Endothelial cell of umbilical vein (primary cell): ENCODE measurements around the gene CHADL. TPM values are rescaled to one million over a fixed set of nuclear protein-coding genes. Genes with fewer than 3 reads are reported as not detected.

Source experiments
- BruUV-seq: library from RNA; stranded (reverse); fragments of 400-500 nt; replicated peaks from 2 replicates; lab custom pipeline; 2021; lab: Mats Ljungman, UMichigan
- CTCF ChIA-PET: fragments of 300-600, 350-600 bp; sonication (Branson Sonifier 250); formaldehyde crosslinking; loops from one replicate; lab custom pipeline; 2021; ENCODE audit warnings: antibody characterized with exemption, inconsistent platforms; lab: Charles Lee
- POLR2A ChIA-PET: fragments of 300-600, 350-600 bp; sonication (Branson Sonifier 250); formaldehyde crosslinking; loops from one replicate; lab custom pipeline; 2021; ENCODE audit warnings: antibody characterized with exemption, inconsistent platforms; lab: Charles Lee
- DNase-seq: peaks from one replicate; pipeline ENCODE4 v3.0.0-alpha.2; 2011; ENCODE audit warnings: low read depth, low spot score
- FAIRE-seq: peaks from 2 replicates; lab custom pipeline; 2011; peaks lifted over from hg19 to GRCh38; lab: Jason Lieb, UNC
- H2AFZ ChIP-seq: 2 replicates; pipeline ENCODE4 v1.6.0; 2012; ENCODE audit warnings: low read depth, low read length, control low read depth, inconsistent platforms
- H3K27ac ChIP-seq: 2 replicates; pipeline ENCODE4 v1.5.1; 2011; ENCODE audit warnings: low read depth, mild to moderate bottlenecking, control low read depth, low read length, moderate library complexity; ENCODE audit not compliant: insufficient read depth
- H3K27me3 ChIP-seq, 2 experiments: 2 replicates each; pipeline versions ENCODE4 v1.6.0 to v1.6.1; 2011; ENCODE audit warnings: low read length in 2 of 2, mixed read lengths in 1 of 2; ENCODE audit not compliant: control insufficient read depth in 2 of 2, insufficient read depth in 2 of 2
- H3K36me3 ChIP-seq, 2 experiments: 2 replicates in 1 of 2; 3 replicates in 1 of 2; pipeline ENCODE4 v1.5.1; 2011; ENCODE audit warnings: low read length in 2 of 2, mild to moderate bottlenecking in 1 of 2, moderate library complexity in 1 of 2; ENCODE audit not compliant: control insufficient read depth in 2 of 2, insufficient read depth in 2 of 2; ENCODE audit errors: extremely low read depth in 1 of 2
- H3K4me1 ChIP-seq: 3 replicates; pipeline ENCODE4 v1.5.1; 2011; ENCODE audit warnings: mild to moderate bottlenecking, low read length; ENCODE audit not compliant: control insufficient read depth, insufficient read depth; ENCODE audit errors: extremely low read depth
- H3K4me2 ChIP-seq: 2 replicates; pipeline ENCODE4 v1.6.1; 2011; ENCODE audit warnings: low read length, control low read depth, mixed read lengths; ENCODE audit not compliant: insufficient read depth
- H3K4me3 ChIP-seq, 3 experiments: fragments of 200-600 bp in 1 of 3; sonication (generic), shearing (Covaris generic) in 1 of 3; replicated peaks in 1 of 3; 2 replicates each; pipeline ENCODE4 v1.5.1; 2011 to 2016; ENCODE audit warnings: control low read depth in 3 of 3, low read length in 3 of 3, mild to moderate bottlenecking in 2 of 3, inconsistent platforms in 1 of 3, low read depth in 1 of 3, moderate library complexity in 1 of 3; ENCODE audit not compliant: insufficient read depth in 1 of 3
- H3K79me2 ChIP-seq: 2 replicates; pipeline ENCODE4 v1.6.0; 2012; ENCODE audit warnings: low read length, inconsistent platforms; ENCODE audit not compliant: control insufficient read depth, insufficient read depth
- H3K9ac ChIP-seq: replicated peaks from 2 replicates; pipeline ENCODE3; 2011; ENCODE audit warnings: low read length, control low read depth; ENCODE audit not compliant: insufficient read depth; ENCODE audit errors: extremely low read depth
- H3K9me1 ChIP-seq: replicated peaks from 3 replicates; pipeline ENCODE4 v1.6.0; 2011; ENCODE audit warnings: mild to moderate bottlenecking, low read length; ENCODE audit not compliant: control insufficient read depth, insufficient read depth; ENCODE audit errors: extremely low read depth
- H3K9me3 ChIP-seq: replicated peaks from 2 replicates; pipeline ENCODE4 v1.5.1; 2012; ENCODE audit warnings: low read length, inconsistent platforms; ENCODE audit not compliant: control insufficient read depth, insufficient read depth
- H4K20me1 ChIP-seq: replicated peaks from 2 replicates; pipeline ENCODE3; 2011; ENCODE audit warnings: mild to moderate bottlenecking, low read length; ENCODE audit not compliant: control insufficient read depth, insufficient read depth; ENCODE audit errors: extremely low read depth
- CTCF ChIP-seq, 2 donors: IDR thresholded peaks; 1 replicate in 1 of 2; 2 replicates in 1 of 2; pipeline ENCODE4 v1.5.1; 2011; ENCODE audit warnings: low read length in 2 of 2, mild to moderate bottlenecking in 2 of 2, moderate library complexity in 2 of 2, control low read depth in 1 of 2, inconsistent platforms in 1 of 2, low read depth in 1 of 2; ENCODE audit not compliant: insufficient read depth in 1 of 2; ENCODE audit errors: extremely low read depth in 1 of 2
- EZH2 ChIP-seq: IDR thresholded peaks from 2 replicates; pipeline ENCODE4 v1.6.1; 2012; ENCODE audit warnings: borderline replicate concordance, low read depth, mild to moderate bottlenecking, moderate library complexity, low read length, inconsistent platforms; ENCODE audit not compliant: severe bottlenecking
- GATA2 ChIP-seq: IDR thresholded peaks from 2 replicates; pipeline ENCODE4 v1.7.0; 2011; ENCODE audit warnings: low read depth, mild to moderate bottlenecking, moderate library complexity, mixed read lengths, low read length; ENCODE audit not compliant: insufficient read length, insufficient read depth
- JUN ChIP-seq: IDR thresholded peaks from 2 replicates; pipeline ENCODE4 v1.6.1; 2011; ENCODE audit warnings: borderline replicate concordance, low read depth; ENCODE audit not compliant: insufficient read length, insufficient read depth
- MYC ChIP-seq: IDR thresholded peaks from one replicate; pipeline ENCODE4 v1.6.1; 2011; ENCODE audit warnings: mild to moderate bottlenecking, low read depth, low read length
- POLR2A ChIP-seq: IDR thresholded peaks from 2 replicates; pipeline ENCODE4 v1.6.1; 2012; ENCODE audit warnings: low read depth, mild to moderate bottlenecking, control low read depth, low read length
- POLR2AphosphoS5 ChIP-seq: IDR thresholded peaks from 2 replicates; pipeline ENCODE4 v1.6.1; 2012; ENCODE audit warnings: low read depth, mild to moderate bottlenecking, control low read depth, low read length, moderate library complexity; ENCODE audit not compliant: insufficient read depth
- dilution Hi-C: fragments of 300-500 bp; cut with MboI; formaldehyde crosslinking; loops from one replicate; pipeline ENCODE4 v1.15.0; 2019; ENCODE audit warnings: low sequenced_read_pairs; ENCODE audit not compliant: extremely low pct_ligation_motif_present
- intact Hi-C: fragments of 100-400 bp; cut with micrococcal nuclease; formaldehyde crosslinking; loops from one replicate; pipeline ENCODE4 v1.10.0; 2022
- polyA plus RNA-seq, 4 experiments: library from polyadenylated mRNA; depleted of rRNA in 3 of 4; stranded (reverse) in 3 of 4; unstranded in 1 of 4; fragments of >200 nt; gene quantifications; 2 replicates each; pipeline versions ENCODE4 v1.2.1 to v1.2.3, GENCODE V29; 2011 to 2012; ENCODE audit warnings: missing spikeins in 1 of 4
- total RNA-seq: library from RNA; stranded (reverse); gene quantifications from 2 replicates; pipeline ENCODE4 v1.2.3, GENCODE V29; 2021
- TF ChIP-seq, protein P1 (sequence below): IDR thresholded peaks from 2 replicates; pipeline ENCODE4 v1.6.1; 2011; ENCODE audit not compliant: insufficient read depth, insufficient read length

The CHADL gene
- total and polyA plus RNA-seq, 2 donors (not counting 3 experiments of a cell fraction or from before 2014, with no cell fraction given): 0.69 to 1.1 TPM

DNA sequence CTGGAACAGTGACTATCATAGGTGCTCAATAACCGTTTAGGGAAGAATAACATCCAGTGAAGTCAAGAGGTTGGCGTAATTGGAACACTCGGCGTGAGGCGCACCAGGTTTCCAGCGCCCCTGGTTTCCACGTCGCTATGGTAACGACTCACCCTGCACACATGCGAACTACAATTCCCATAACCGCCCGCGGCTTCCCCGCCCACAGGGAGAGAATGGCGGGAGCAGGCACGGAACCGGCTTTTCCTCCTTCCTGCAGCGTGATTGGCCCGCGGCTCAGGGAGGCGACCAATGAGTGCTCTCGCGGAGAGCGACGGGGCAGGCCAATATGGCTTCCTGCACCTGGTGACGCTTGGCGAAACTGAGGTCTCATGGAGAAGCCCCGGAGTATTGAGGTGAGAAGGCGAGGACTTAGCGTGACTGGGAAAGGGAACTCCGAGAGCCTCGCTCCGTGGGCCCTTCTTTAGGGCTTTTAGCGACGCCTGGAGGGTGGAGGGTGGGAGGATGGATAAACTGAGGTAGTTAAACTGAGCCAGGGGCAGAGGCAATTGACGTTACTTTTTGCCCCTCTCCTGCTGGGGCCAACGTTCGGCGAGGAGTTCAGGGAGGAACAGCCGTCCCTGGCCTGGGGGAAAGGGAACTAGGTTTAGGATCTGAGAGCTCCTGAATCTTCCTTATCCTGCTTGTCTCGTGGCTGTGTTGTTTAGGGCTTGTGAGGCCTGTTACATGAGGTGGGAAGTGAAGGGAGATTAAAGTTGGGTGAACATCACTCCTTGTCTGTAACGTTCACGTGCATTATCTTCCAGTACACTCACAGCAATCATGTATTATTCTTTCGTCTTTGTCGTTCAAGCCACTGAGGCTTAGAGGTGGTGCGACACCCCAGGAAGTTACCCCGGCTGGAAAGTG is 35.5 kb downstream of the CHADL start, which contains the start of gene L3MBTL2:
Gene L3MBTL2 (plus strand): TSS at position 321 of the 909 bp plus-strand sequence. CDS start 51 bp downstream, at position 372.
- CTCF ChIA-PET: no interaction called here
- Histone ChIP-seq H2AFZ (peak within 1 kb of the TSS; percentile 83), H3K27me3 (no peaks in the 10 kb centered on the region), H3K9ac (peak within 1 kb of the TSS; percentile 85), H3K36me3 (peaks cover 0 to 4% of the 10 kb centered on the region in 2 experiments), H3K4me2 (peak within 1 kb of the TSS; percentile 62), H3K4me3 (peak within 1 kb of the TSS; percentile 43 to 82 (median 75)), H3K27ac (peak within 1 kb of the TSS; percentile 47), H3K9me3 (no peaks in the 10 kb centered on the region), H3K4me1 (peaks cover 6% of the 10 kb centered on the region), H3K79me2 (peaks cover 14% of the 10 kb centered on the region), H4K20me1 (no peaks in the 10 kb centered on the region), H3K9me1 (no peaks in the 10 kb centered on the region)
- FAIRE-seq: peak; percentile 97
- BruUV-seq: TSS peak; percentile 57
- intact Hi-C loops: no loop called here
- POLR2A ChIA-PET: no interaction called here
- dilution Hi-C loops: no loop called here
- TF ChIP-seq GATA2: no peak
- TF ChIP-seq POLR2A: peak; percentile 75
- no peak for TF ChIP-seq MYC
- no peak for TF ChIP-seq EZH2
- TF ChIP-seq, protein P1, sequence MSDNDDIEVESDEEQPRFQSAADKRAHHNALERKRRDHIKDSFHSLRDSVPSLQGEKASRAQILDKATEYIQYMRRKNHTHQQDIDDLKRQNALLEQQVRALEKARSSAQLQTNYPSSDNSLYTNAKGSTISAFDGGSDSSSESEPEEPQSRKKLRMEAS: no peak
- no peak for TF ChIP-seq JUN
- TF ChIP-seq POLR2AphosphoS5: peak; percentile 64
- no peak for TF ChIP-seq CTCF (IDR thresholded peaks at IDR 0.05; ENCODE audit: extremely low read depth in 1 of 2, insufficient read depth in 1 of 2, low read depth in 1 of 2, low read length in 2 of 2)
- DNase-seq: peak; percentile 98
